Peyer's patch (tissue), 4 donors: Measurements from ENCODE around the gene MRPL24.

Experiments
- POLR2A ChIP-seq, 2 donors: fragments of 450-650 bp; IDR thresholded peaks; one replicate each; pipeline ENCODE4 v1.5.1; 2017; ENCODE audit warnings: antibody characterized with exemption in 2 of 2, mild to moderate bottlenecking in 2 of 2, moderate library complexity in 2 of 2
- TF ChIP-seq, protein P1 (sequence below), 6 experiments: fragments of 450-650 bp in 4 of 6; fragments of 200-600 bp in 2 of 6; sonication (generic) in 1 of 6; IDR thresholded peaks; one replicate each; pipeline ENCODE4 v1.5.1; 2017 to 2019; ENCODE audit warnings: antibody characterized with exemption in 6 of 6, mild to moderate bottlenecking in 3 of 6, moderate library complexity in 1 of 6

DNA sequence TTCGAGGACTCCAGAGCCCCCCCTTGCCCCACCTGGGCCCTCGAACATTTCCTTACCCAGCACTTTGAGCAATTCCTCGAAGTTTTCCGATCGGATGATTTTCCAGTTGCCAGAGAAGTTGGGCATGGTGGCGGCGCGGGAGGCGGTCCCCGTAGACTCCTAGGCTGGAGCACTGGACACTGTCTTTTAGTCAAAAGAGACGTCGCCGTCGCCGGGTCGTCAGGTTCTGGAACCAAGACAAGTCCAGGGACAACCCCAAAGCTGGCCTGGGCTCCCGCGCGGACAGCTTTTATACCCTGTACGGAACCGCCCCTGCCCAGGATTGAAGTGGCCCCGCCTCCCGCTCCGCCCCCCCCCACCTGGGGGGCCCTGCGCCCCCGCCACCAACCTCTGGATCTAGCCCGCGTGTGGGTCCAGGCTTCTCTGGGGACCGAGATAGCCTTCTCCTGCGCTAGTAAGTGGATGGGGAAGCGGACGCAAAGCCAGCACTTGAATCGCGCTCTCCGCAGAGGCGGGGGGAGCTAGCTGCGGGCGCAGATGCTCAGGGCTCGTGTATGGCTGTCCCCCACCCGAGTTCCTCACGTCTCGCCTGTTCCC, 35.5 kb downstream of the MRPL24 start, which contains the start of gene CRABP2:
- no peak for TF ChIP-seq POLR2A (IDR thresholded peaks at IDR 0.05)
- TF ChIP-seq, protein P1, sequence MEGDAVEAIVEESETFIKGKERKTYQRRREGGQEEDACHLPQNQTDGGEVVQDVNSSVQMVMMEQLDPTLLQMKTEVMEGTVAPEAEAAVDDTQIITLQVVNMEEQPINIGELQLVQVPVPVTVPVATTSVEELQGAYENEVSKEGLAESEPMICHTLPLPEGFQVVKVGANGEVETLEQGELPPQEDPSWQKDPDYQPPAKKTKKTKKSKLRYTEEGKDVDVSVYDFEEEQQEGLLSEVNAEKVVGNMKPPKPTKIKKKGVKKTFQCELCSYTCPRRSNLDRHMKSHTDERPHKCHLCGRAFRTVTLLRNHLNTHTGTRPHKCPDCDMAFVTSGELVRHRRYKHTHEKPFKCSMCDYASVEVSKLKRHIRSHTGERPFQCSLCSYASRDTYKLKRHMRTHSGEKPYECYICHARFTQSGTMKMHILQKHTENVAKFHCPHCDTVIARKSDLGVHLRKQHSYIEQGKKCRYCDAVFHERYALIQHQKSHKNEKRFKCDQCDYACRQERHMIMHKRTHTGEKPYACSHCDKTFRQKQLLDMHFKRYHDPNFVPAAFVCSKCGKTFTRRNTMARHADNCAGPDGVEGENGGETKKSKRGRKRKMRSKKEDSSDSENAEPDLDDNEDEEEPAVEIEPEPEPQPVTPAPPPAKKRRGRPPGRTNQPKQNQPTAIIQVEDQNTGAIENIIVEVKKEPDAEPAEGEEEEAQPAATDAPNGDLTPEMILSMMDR (IDR thresholded peaks at IDR 0.05) = no peak
